ENCODE results near the gene NOLC1. TPM values are rescaled to one million over a fixed set of nuclear protein-coding genes. Genes with fewer than 3 reads are reported as not detected.

NOLC1 gene
- total and polyA plus RNA-seq, 2 experiments from 2014 or later = 29.8 to 46.2 TPM

GRCh38 chr10:102167861-102168260 lies 15.7 kb downstream of the NOLC1 start:
- no peaks in the 10 kb centered on the region for H3K9me3 ChIP-seq (ENCODE audit: low read depth)

GRCh38 chr10:102170602-102171001 lies 18.4 kb downstream of the NOLC1 start:
- H3K79me2 ChIP-seq = no peaks in the 10 kb centered on the region
- no peaks in the 10 kb centered on the region for H3K36me3 ChIP-seq (replicated peaks; ENCODE audit: insufficient read depth, low read depth)
- no peaks in the 10 kb centered on the region for H3K4me1 ChIP-seq (ENCODE audit: insufficient read depth)
- H3K9me3 ChIP-seq (ENCODE audit: low read depth) = no peaks in the 10 kb centered on the region
- H3K27ac ChIP-seq = no peak overlapping the region
- no peak for DNase-seq (ENCODE audit: low spot score)
- no peak overlapping the region for H3K4me2 ChIP-seq
- H4K20me1 ChIP-seq (ENCODE audit: insufficient read depth, poor library complexity, severe bottlenecking) = no peaks in the 10 kb centered on the region
- WGBS (ENCODE audit: low lambda C conversion rate, missing lambda C conversion rate) = 93% methylated on average over 3 of the region's 3 CpGs
- no peaks in the 10 kb centered on the region for H3K27me3 ChIP-seq
- TF ChIP-seq CTCF (IDR thresholded peaks at IDR 0.05; ENCODE audit: poor library complexity) (no peak), EZH2 (IDR thresholded peaks at IDR 0.05; ENCODE audit: borderline replicate concordance) (no peak), EZH2phosphoT487 (IDR thresholded peaks at IDR 0.05; ENCODE audit: low read depth, severe bottlenecking, unreplicated experiment) (no peak)
- no peak overlapping the region for H3K4me3 ChIP-seq
- H3K9me2 ChIP-seq (replicated peaks; ENCODE audit: insufficient read depth) = no peaks in the 10 kb centered on the region
- no peak overlapping the region for H2AFZ ChIP-seq

More at GRCh38 chr10:102167861-102168260, 15.7 kb downstream of the NOLC1 start:
- Histone ChIP-seq H3K4me1 (ENCODE audit: insufficient read depth) (no peaks in the 10 kb centered on the region), H3K4me3 (no peak overlapping the region), H3K4me2 (no peak overlapping the region), H2AFZ (no peak overlapping the region), H3K27me3 (no peaks in the 10 kb centered on the region), H3K27ac (no peak overlapping the region), H3K79me2 (no peaks in the 10 kb centered on the region), H3K9me2 (replicated peaks; ENCODE audit: insufficient read depth) (no peaks in the 10 kb centered on the region), H3K36me3 (replicated peaks; ENCODE audit: insufficient read depth, low read depth) (no peaks in the 10 kb centered on the region), H4K20me1 (ENCODE audit: insufficient read depth, poor library complexity, severe bottlenecking) (no peaks in the 10 kb centered on the region)
- TF ChIP-seq CTCF (IDR thresholded peaks at IDR 0.05; ENCODE audit: poor library complexity) (no peak), EZH2 (IDR thresholded peaks at IDR 0.05; ENCODE audit: borderline replicate concordance) (no peak), EZH2phosphoT487 (IDR thresholded peaks at IDR 0.05; ENCODE audit: low read depth, severe bottlenecking, unreplicated experiment) (no peak)
- no peak for DNase-seq (ENCODE audit: low spot score)
- WGBS (ENCODE audit: low lambda C conversion rate, missing lambda C conversion rate) = 56% methylated on average over 1 of the region's 1 CpG

- 89% methylated on average over 8 of the region's 8 CpGs for WGBS (ENCODE audit: low lambda C conversion rate, missing lambda C conversion rate)
- Histone ChIP-seq H3K4me3 (no peak overlapping the region), H3K27ac (no peak overlapping the region), H4K20me1 (ENCODE audit: insufficient read depth, poor library complexity, severe bottlenecking) (no peaks in the 10 kb centered on the region), H3K79me2 (no peaks in the 10 kb centered on the region), H3K36me3 (replicated peaks; ENCODE audit: insufficient read depth, low read depth) (no peaks in the 10 kb centered on the region), H3K9me2 (replicated peaks; ENCODE audit: insufficient read depth) (no peaks in the 10 kb centered on the region), H3K4me2 (no peak overlapping the region), H3K9me3 (ENCODE audit: low read depth) (no peaks in the 10 kb centered on the region), H2AFZ (no peak overlapping the region), H3K4me1 (ENCODE audit: insufficient read depth) (no peaks in the 10 kb centered on the region), H3K27me3 (no peaks in the 10 kb centered on the region)
- TF ChIP-seq CTCF (IDR thresholded peaks at IDR 0.05; ENCODE audit: poor library complexity) (no peak), EZH2phosphoT487 (IDR thresholded peaks at IDR 0.05; ENCODE audit: low read depth, severe bottlenecking, unreplicated experiment) (no peak), EZH2 (IDR thresholded peaks at IDR 0.05; ENCODE audit: borderline replicate concordance) (no peak)
- DNase-seq (ENCODE audit: low spot score) = no peak
Measured at GRCh38 chr10:102172288-102172687, 20.1 kb downstream of the NOLC1 start.

DNA sequence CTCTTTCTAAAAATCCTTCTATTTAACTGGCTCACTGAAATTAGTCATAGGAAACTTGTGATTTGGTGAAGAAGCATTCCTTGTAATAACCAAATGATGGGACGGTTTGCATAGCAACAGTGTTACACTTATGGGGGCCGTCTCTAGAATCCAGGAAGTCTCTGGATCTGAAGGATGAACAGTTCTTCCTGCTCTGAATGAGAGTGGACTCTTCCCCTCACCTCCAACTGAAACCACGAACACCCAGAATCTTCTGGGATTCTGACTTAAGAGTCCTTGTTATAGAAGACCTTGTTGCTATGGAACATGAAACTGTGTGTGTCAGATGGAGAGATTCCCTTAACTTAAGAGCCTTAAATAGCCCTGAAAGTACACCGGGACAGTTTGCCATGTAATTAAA lies 23.2 kb downstream of the NOLC1 start:
- WGBS (ENCODE audit: low lambda C conversion rate, missing lambda C conversion rate) = 76% methylated on average over 4 of the region's 4 CpGs
- Histone ChIP-seq H3K4me1 (ENCODE audit: insufficient read depth) (no peaks in the 10 kb centered on the region), H3K36me3 (replicated peaks; ENCODE audit: insufficient read depth, low read depth) (no peaks in the 10 kb centered on the region), H4K20me1 (ENCODE audit: insufficient read depth, poor library complexity, severe bottlenecking) (no peaks in the 10 kb centered on the region), H2AFZ (no peak overlapping the region), H3K9me3 (ENCODE audit: low read depth) (no peaks in the 10 kb centered on the region), H3K4me3 (no peak overlapping the region), H3K79me2 (no peaks in the 10 kb centered on the region), H3K27ac (no peak overlapping the region), H3K27me3 (no peaks in the 10 kb centered on the region), H3K9me2 (replicated peaks; ENCODE audit: insufficient read depth) (no peaks in the 10 kb centered on the region), H3K4me2 (no peak overlapping the region)
- DNase-seq (ENCODE audit: low spot score) = no peak
- TF ChIP-seq EZH2 (IDR thresholded peaks at IDR 0.05; ENCODE audit: borderline replicate concordance) = no peak
- TF ChIP-seq EZH2phosphoT487 (IDR thresholded peaks at IDR 0.05; ENCODE audit: low read depth, severe bottlenecking, unreplicated experiment) = no peak
- no peak for TF ChIP-seq CTCF (IDR thresholded peaks at IDR 0.05; ENCODE audit: poor library complexity)
